HL-60 (cell line): ENCODE results near the gene KNL1.

Experiments
- CTCF ChIP-seq: IDR thresholded peaks from one replicate; pipeline ENCODE4 v1.5.1; 2011; ENCODE audit warnings: low read length, control low read depth, inconsistent platforms; ENCODE audit not compliant: insufficient read depth
- GABPA ChIP-seq: IDR thresholded peaks from 2 replicates; pipeline ENCODE4 v1.6.1; 2012; ENCODE audit warnings: low read depth
- POLR2AphosphoS5 ChIP-seq: IDR thresholded peaks from 2 replicates; pipeline ENCODE4 v1.6.1; 2012; ENCODE audit warnings: low read depth
- SPI1 ChIP-seq: IDR thresholded peaks from 2 replicates; pipeline ENCODE4 v1.6.1; 2012; ENCODE audit warnings: low read depth, mild to moderate bottlenecking, borderline replicate concordance
- TF ChIP-seq, protein P1 (sequence below): IDR thresholded peaks from 2 replicates; pipeline ENCODE4 v1.6.1; 2012; ENCODE audit warnings: low read depth; ENCODE audit not compliant: insufficient replicate concordance

DNA sequence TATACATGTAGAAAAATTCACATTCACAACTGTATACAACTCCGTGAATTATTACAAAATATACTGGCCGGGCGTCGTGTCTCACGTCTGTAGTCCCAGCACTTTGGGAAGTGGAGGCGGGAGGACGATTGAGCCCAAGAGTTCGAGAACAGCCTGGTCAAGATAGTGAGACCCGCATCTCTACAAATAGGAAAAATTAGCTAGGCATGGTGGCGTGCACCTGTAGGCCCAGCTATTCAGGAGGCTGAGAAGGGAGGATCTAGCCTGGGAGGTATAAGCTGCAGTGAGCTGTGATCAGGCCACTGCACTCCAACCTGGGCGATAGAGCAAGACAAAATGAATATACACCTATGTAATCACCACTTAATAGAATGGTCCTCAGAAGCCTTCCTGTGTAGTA is 102.2 kb downstream of the KNL1 start:
- no peak for TF ChIP-seq CTCF
- TF ChIP-seq, protein P1, sequence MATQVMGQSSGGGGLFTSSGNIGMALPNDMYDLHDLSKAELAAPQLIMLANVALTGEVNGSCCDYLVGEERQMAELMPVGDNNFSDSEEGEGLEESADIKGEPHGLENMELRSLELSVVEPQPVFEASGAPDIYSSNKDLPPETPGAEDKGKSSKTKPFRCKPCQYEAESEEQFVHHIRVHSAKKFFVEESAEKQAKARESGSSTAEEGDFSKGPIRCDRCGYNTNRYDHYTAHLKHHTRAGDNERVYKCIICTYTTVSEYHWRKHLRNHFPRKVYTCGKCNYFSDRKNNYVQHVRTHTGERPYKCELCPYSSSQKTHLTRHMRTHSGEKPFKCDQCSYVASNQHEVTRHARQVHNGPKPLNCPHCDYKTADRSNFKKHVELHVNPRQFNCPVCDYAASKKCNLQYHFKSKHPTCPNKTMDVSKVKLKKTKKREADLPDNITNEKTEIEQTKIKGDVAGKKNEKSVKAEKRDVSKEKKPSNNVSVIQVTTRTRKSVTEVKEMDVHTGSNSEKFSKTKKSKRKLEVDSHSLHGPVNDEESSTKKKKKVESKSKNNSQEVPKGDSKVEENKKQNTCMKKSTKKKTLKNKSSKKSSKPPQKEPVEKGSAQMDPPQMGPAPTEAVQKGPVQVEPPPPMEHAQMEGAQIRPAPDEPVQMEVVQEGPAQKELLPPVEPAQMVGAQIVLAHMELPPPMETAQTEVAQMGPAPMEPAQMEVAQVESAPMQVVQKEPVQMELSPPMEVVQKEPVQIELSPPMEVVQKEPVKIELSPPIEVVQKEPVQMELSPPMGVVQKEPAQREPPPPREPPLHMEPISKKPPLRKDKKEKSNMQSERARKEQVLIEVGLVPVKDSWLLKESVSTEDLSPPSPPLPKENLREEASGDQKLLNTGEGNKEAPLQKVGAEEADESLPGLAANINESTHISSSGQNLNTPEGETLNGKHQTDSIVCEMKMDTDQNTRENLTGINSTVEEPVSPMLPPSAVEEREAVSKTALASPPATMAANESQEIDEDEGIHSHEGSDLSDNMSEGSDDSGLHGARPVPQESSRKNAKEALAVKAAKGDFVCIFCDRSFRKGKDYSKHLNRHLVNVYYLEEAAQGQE: no peak
- no peak for TF ChIP-seq GABPA
- TF ChIP-seq POLR2AphosphoS5: no peak
- TF ChIP-seq SPI1: no peak
